Fibroblast of skin of left biceps (primary cell): ENCODE measurements around the gene BICRA.
A peak's percentile ranks its signal among the peaks of the same experiment; 100 is the strongest.

Source experiments
- DNase-seq, 2 experiments: peaks; one replicate each; pipeline ENCODE4 v3.0.0-alpha.2; 2013; ENCODE audit warnings: low read depth in 2 of 2

The BICRA gene

GRCh38 chr19:47693489-47693888 lies 84.6 kb downstream of the BICRA start:
- no peak for DNase-seq

DNA sequence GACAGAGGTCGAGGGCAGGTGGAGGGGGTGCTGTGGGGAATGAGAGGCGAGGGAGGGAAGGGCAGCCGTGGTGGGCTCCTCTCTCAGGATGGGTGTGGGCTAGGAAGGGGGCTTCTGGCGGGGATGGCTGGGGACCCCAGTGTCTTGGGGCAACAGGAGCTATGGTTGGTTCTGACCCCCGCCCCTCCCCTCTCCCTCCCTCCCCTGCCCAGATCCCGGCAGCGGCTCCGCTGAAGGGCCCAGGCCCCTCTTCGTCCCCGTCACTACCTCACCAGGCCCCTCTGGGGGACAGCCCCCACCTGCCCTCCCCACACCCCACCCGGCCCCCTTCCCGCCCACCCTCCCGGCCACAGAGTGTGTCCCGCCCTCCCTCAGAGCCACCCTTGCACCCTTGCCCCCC lies 85.0 kb downstream of the BICRA start:
- no peak for DNase-seq

DNA sequence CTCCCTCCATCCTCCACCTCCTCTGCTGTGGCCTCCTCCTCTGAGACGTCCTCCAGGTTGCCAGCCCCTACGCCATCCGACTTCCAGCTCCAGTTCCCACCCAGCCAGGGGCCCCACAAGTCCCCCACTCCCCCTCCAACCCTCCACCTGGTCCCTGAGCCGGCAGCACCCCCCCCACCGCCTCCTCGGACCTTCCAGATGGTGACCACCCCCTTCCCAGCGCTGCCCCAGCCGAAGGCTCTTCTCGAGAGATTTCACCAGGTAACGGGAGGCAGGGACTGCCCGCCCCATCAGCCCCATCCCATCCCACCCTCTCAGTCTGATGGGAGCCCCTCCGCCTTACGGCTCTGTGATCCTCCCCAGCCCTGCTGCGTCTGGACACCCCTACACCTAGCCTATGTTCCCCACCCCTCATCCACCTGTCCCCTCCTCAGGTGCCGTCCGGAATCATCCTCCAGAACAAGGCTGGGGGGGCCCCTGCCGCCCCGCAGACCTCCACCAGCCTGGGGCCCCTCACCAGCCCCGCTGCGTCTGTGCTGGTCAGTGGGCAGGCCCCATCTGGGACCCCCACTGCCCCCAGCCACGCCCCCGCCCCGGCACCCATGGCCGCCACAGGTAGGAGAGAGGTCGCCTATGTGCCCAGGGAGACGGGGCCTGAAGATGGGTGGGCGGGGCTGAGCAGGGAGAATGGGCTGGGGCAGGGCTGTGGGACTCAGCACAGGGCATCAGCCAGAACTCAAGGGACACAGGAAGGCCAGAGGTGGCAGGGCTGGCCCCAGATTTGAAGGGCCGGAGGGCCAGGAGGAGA lies 85.7 kb downstream of the BICRA start:
- DNase-seq: no peak

DNA sequence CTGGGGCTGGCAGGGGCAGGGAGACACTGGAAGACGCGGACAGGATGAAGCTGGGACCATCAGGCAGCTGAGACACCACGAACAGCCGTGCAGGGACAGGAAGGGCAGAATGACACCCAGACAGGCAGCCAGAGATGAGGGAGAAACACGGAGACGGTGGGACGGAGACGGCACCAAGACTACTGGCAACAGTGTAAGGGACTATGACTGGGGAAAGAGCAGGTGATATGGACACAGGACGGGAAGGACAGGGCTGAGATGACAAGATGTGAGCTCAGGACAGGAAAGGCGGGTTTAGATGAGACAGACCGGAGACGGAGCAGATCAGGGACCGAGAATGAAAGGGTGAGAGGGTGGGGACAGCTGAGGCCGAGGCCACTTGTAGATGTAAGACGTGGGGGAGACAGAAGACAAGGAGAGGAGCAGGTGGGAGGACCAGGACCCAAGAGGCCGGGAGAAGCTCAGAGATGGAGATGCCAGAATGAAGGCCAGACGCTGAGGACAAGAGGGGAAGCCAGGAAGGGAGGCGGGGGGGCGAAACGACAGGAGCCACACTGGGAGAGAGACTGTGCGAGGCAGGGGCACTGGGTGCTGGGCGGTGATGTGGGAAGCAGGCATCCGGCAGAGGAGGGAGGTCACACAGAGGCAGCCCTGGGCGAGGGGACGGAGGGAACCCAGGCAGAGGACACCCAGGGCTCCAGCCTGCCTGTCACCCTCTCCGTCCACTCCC lies 86.8 kb downstream of the BICRA start:
- DNase-seq: no peak

DNA sequence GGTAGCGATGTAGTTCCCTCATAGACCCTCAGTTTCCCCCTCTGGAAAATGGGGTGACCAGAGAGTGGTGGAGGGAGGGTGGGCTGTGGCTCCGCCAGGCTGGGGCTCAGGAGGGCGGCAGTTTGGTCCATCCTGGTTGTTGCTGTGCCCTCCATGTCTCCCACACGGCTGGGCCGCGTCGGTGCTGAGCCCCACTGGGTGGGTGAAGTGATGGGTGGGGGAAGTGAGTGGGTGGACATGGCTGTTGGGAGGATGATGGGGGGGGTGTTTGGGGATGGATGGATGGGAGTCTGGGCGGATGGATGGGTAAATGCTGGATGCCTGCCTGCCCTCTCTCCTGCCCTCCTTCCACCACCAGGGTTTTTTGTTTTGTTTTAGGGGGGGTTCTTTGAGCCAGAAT lies 87.7 kb downstream of the BICRA start:
- no peak for DNase-seq

- peak; percentile 52 to 53 for DNase-seq
These were observed 89.1 kb downstream of the BICRA start for GRCh38 chr19:47697863-47698609.

- no peak for DNase-seq
These were observed 89.9 kb downstream of the BICRA start for GRCh38 chr19:47698631-47699359.

DNA sequence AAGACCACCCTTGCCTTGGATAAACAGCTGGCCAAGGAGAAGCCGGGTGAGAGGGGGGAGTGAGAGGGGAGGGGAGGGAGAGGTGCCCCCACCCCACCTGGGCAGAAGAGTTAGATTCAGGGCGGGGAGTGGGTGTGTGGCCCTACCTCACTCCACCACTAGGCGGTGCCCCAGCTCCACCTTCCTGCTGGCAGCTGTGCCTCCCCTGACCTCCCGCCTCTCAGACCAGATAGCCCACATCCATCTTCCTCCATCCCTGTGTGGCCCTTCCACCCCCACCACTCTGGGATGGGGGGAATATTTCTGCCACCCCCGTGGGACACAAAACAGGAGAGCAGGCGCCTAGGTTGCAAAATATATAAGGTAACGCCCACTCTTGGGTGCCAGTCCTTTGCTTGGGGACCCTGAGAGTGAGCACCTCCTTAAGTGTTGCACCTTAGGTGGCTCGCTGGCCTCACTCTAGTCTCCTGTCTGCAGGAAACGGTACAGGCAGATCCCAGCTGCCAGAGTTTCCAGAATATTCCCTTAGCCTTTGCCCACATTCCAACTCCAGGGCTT lies 90.5 kb downstream of the BICRA start:
- no peak for DNase-seq

DNA sequence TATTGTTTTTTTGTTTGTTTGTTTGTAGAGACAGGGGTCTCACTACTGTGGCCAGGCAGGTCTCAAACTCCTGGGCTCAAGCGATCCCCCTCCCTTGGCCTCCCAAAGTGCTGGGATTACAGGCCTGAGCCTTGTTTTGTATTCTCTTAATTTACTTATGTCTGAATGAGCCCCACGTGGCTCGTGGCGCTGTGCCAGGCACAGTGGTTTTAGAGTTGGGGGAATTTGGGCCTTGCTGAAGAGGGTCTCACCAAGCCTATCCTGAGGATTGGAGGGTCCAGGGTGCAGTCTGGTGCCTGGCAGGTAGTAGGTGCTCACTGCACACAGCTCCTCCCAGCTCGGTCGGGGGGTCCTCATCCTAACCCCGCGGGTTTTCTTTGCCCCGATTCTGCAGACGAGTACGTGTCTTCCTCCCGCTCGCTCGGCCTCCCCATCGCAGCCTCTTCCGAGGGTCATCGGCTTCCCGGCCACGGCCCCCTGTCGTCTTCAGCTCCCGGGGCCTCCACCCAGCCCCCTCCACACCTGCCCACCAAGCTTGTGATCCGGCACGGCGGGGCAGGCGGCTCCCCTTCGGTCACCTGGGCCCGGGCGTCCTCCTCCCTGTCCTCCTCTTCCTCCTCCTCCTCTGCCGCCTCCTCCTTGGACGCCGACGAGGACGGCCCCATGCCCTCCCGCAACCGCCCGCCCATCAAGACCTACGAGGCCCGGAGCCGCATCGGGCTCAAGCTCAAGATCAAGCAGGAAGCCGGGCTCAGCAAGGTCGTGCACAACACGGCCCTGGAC lies 92.2 kb downstream of the BICRA start:
- no peak for DNase-seq

GRCh38 chr19:47701717-47702552 lies 93.0 kb downstream of the BICRA start:
- DNase-seq: no peak

DNA sequence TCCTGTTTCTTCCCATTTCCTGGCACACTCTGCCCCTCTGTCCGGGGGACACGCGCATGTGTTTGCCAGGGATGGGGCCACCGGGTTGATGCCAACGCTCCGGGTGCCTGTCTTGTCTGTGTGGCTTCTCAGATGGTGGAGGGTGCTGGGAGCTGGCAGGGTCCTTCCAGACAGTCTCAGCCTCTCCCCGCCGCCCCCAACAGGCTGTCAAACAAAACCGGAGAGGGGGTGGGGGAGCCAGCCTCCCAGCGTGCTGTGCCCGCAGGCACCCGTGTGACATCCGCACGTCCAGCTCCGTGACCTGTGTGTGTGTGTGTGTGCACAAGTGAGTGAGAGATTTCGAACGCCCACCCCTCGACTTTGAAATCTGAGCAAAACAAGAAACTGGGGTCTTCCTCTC lies 93.7 kb downstream of the BICRA start:
- DNase-seq: no peak

GRCh38 chr19:47703301-47703700 lies 94.4 kb downstream of the BICRA start:
- DNase-seq: no peak

DNA sequence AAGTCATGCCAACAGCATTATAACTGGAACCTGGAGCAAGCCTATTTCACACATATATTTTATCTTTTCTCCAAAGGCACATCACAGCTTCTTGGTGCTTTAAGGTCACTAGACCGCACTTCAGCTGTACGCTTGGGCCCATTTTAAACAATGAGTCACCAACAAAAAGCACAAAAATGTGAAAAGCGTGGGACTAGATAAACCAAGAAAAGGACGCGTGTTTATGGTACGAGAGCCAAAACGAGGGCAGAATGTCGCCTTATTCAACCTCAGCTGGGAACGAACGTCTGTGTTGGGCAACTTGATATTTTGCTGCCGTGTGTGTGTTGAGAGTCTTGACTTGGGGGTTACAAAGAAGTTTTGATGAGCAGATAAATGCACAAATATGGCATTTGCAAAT lies 95.1 kb downstream of the BICRA start:
- no peak for DNase-seq

GRCh38 chr19:47704656-47705055 lies 95.7 kb downstream of the BICRA start:
- DNase-seq: no peak

GRCh38 chr19:47707135-47707925 lies 98.4 kb downstream of the BICRA start:
- DNase-seq: peak; percentile 24 to 25

- DNase-seq: no peak
These were observed 102.8 kb downstream of the BICRA start for GRCh38 chr19:47711652-47712242.

- DNase-seq: peak; percentile 46 to 51
These were observed 104.4 kb downstream of the BICRA start, which contains the start of gene EHD2 for GRCh38 chr19:47713046-47714021. Gene EHD2, plus strand, starts transcription at chr19:47713422. Its CDS starts 3,191 bp downstream, at chr19:47716613.
